ENCODE measurements around the gene CATSPERD. TPM values are rescaled to one million over a fixed set of nuclear protein-coding genes. Genes with fewer than 3 reads are reported as not detected.

CATSPERD gene
- total RNA-seq, 1 donor from 2014 or later: not detected

GRCh38 chr19:5692723-5693194 is 27.7 kb upstream of the CATSPERD start:
- TF ChIP-seq CTCF (conservative IDR thresholded peaks at IDR 0.05; ENCODE audit: low read depth, low read length): no peak
- H3K4me3 ChIP-seq (ENCODE audit: low read depth, low read length): no peak overlapping the region
- DNase-seq (ENCODE audit: low read depth): no peak

GRCh38 chr19:5693195-5694166 is 27.0 kb upstream of the CATSPERD start:
- TF ChIP-seq CTCF (conservative IDR thresholded peaks at IDR 0.05; ENCODE audit: low read depth, low read length): no peak
- DNase-seq (ENCODE audit: low read depth): no peak
- H3K4me3 ChIP-seq (ENCODE audit: low read depth, low read length): no peak overlapping the region

- no peak for TF ChIP-seq CTCF (conservative IDR thresholded peaks at IDR 0.05; ENCODE audit: low read depth, low read length)
- no peak for DNase-seq (ENCODE audit: low read depth)
- H3K4me3 ChIP-seq (ENCODE audit: low read depth, low read length): no peak overlapping the region
These were observed 26.1 kb upstream of the CATSPERD start for GRCh38 chr19:5694167-5694955.

- H3K4me3 ChIP-seq (ENCODE audit: low read depth, low read length): no peak overlapping the region
- no peak for DNase-seq (ENCODE audit: low read depth)
- TF ChIP-seq CTCF (conservative IDR thresholded peaks at IDR 0.05; ENCODE audit: low read depth, low read length): no peak
These were observed 25.3 kb upstream of the CATSPERD start for GRCh38 chr19:5694956-5695648.

- H3K4me3 ChIP-seq (ENCODE audit: low read depth, low read length): no peak overlapping the region
- TF ChIP-seq CTCF (conservative IDR thresholded peaks at IDR 0.05; ENCODE audit: low read depth, low read length): no peak
- no peak for DNase-seq (ENCODE audit: low read depth)
These were observed 24.7 kb upstream of the CATSPERD start for GRCh38 chr19:5695649-5696195.
